IMR-90 (cell line): ENCODE data around the gene CIAO2A. TPM values are rescaled to one million over a fixed set of nuclear protein-coding genes. Genes with fewer than 3 reads are reported as not detected.

Source experiments
- ATAC-seq: fragments of 200-7000 bp; cut with Tn5 transposase; 2 replicates; pipeline ENCODE4 v1.9.1; 2020; ENCODE audit warnings: low read depth, mild to moderate bottlenecking, moderate library complexity
- BruUV-seq: library from RNA; stranded (reverse); fragments of 400-500 nt; replicated peaks from 2 replicates; lab custom pipeline; 2021; lab: Mats Ljungman, UMichigan
- CTCF ChIA-PET: fragments of 300-600 bp; formaldehyde crosslinking; extraction: SDS; loops from one replicate; lab custom pipeline; 2021; ENCODE audit warnings: antibody characterized with exemption; lab: Yijun Ruan, JAX
- POLR2A ChIA-PET: fragments of 300-600 bp; sonication (Branson Sonifier 250); formaldehyde crosslinking; loops from one replicate; lab custom pipeline; 2022; ENCODE audit warnings: antibody characterized with exemption; ENCODE audit not compliant: unreplicated experiment; lab: Charles Lee
- DNase-seq: peaks from one replicate; pipeline ENCODE4 v3.0.0; 2013
- H2AFZ ChIP-seq: replicated peaks from 2 replicates; pipeline ENCODE3; 2013; ENCODE audit warnings: low read length, mild to moderate bottlenecking; ENCODE audit not compliant: poor library complexity
- H2AK5ac ChIP-seq: 2 replicates; pipeline ENCODE4 v1.6.1; 2013; ENCODE audit warnings: low read depth, low read length, inconsistent platforms
- H2AK9ac ChIP-seq: replicated peaks from 2 replicates; pipeline ENCODE3; 2013; ENCODE audit warnings: mild to moderate bottlenecking, low read depth, low read length, moderate library complexity; ENCODE audit not compliant: poor library complexity
- H2BK120ac ChIP-seq: 2 replicates; pipeline ENCODE4 v1.6.1; 2013; ENCODE audit warnings: low read depth, low read length, inconsistent platforms
- H2BK15ac ChIP-seq: 3 replicates; pipeline ENCODE4 v1.6.1; 2013; ENCODE audit warnings: low read depth, low read length, inconsistent platforms
- H2BK20ac ChIP-seq: 2 replicates; pipeline ENCODE4 v1.6.1; 2013; ENCODE audit warnings: low read depth, mild to moderate bottlenecking, inconsistent platforms, low read length, moderate library complexity
- H2BK5ac ChIP-seq: 2 replicates; pipeline ENCODE4 v1.6.1; 2013; ENCODE audit warnings: mild to moderate bottlenecking, low read depth, low read length, inconsistent platforms; ENCODE audit not compliant: poor library complexity, severe bottlenecking
- H3K14ac ChIP-seq: replicated peaks from 2 replicates; pipeline ENCODE4 v1.6.1; 2013; ENCODE audit warnings: low read depth, low read length, inconsistent platforms
- H3K18ac ChIP-seq: 2 replicates; pipeline ENCODE4 v1.6.1; 2013; ENCODE audit warnings: low read depth, low read length, control low read depth
- H3K23ac ChIP-seq: 2 replicates; pipeline ENCODE4 v1.6.1; 2013; ENCODE audit warnings: low read depth, low read length, inconsistent platforms
- H3K27ac ChIP-seq: 2 replicates; pipeline ENCODE4 v1.5.1; 2013; ENCODE audit warnings: mild to moderate bottlenecking, control low read depth, low read length; ENCODE audit not compliant: insufficient read depth
- H3K27me3 ChIP-seq: 2 replicates; pipeline ENCODE4 v1.6.1; 2013; ENCODE audit warnings: low read length; ENCODE audit not compliant: control insufficient read depth, insufficient read depth
- H3K36me3 ChIP-seq: 2 replicates; pipeline ENCODE4 v1.6.1; 2013; ENCODE audit warnings: low read length, mixed read lengths; ENCODE audit not compliant: control insufficient read depth, insufficient read depth
- H3K4ac ChIP-seq: 2 replicates; pipeline ENCODE4 v1.6.1; 2013; ENCODE audit warnings: low read depth, low read length, inconsistent platforms
- H3K4me1 ChIP-seq: 2 replicates; pipeline ENCODE4 v1.6.1; 2013; ENCODE audit warnings: low read length, mixed read lengths; ENCODE audit not compliant: control insufficient read depth, insufficient read depth
- H3K4me2 ChIP-seq: 2 replicates; pipeline ENCODE4 v1.6.1; 2013; ENCODE audit warnings: low read depth, mild to moderate bottlenecking, control low read depth, low read length, moderate library complexity
- H3K4me3 ChIP-seq: 2 replicates; pipeline ENCODE4 v1.5.1; 2013; ENCODE audit warnings: low read depth, mild to moderate bottlenecking, control low read depth, low read length, moderate library complexity; ENCODE audit not compliant: insufficient read depth
- H3K56ac ChIP-seq: 2 replicates; pipeline ENCODE4 v1.6.1; 2013; ENCODE audit warnings: low read length, inconsistent platforms; ENCODE audit not compliant: insufficient read depth; ENCODE audit errors: extremely low read depth
- H3K79me1 ChIP-seq, 2 experiments: 2 replicates each; pipeline ENCODE4 v1.6.1; 2013; ENCODE audit warnings: low read length in 2 of 2, inconsistent platforms in 1 of 2, low read depth in 1 of 2
- H3K9ac ChIP-seq: 2 replicates; pipeline ENCODE4 v1.6.1; 2013; ENCODE audit warnings: low read depth, low read length, control low read depth
- H3K9me1 ChIP-seq: 2 replicates; pipeline ENCODE4 v1.6.1; 2013; ENCODE audit warnings: low read length, inconsistent platforms; ENCODE audit not compliant: insufficient read depth
- H3K9me3 ChIP-seq: 2 replicates; pipeline ENCODE4 v1.6.1; 2013; ENCODE audit warnings: low read length; ENCODE audit not compliant: control insufficient read depth, insufficient read depth
- H4K20me1 ChIP-seq: 2 replicates; pipeline ENCODE4 v1.6.1; 2013; ENCODE audit warnings: low read length, inconsistent platforms; ENCODE audit not compliant: insufficient read depth
- H4K5ac ChIP-seq: 2 replicates; pipeline ENCODE4 v1.6.1; 2013; ENCODE audit warnings: mild to moderate bottlenecking, low read depth, low read length, control low read depth
- H4K8ac ChIP-seq, 2 experiments: 2 replicates each; pipeline ENCODE4 v1.6.1; 2013; ENCODE audit warnings: low read depth in 2 of 2, low read length in 2 of 2, control low read depth in 1 of 2, inconsistent platforms in 1 of 2
- H4K91ac ChIP-seq: 2 replicates; pipeline ENCODE4 v1.6.1; 2013; ENCODE audit warnings: low read depth, low read length, inconsistent platforms; ENCODE audit not compliant: insufficient read depth
- CEBPB ChIP-seq: IDR thresholded peaks from 2 replicates; pipeline ENCODE4 v1.6.1; 2012; ENCODE audit warnings: low read depth, low read length, improper control_type of control experiment
- CHD1 ChIP-seq: IDR thresholded peaks from 2 replicates; pipeline ENCODE4 v1.6.1; 2012; ENCODE audit warnings: low read depth, low read length, improper control_type of control experiment
- ELK1 ChIP-seq: fragments of 150-350 bp; IDR thresholded peaks from 2 replicates; pipeline ENCODE4 v1.6.1; 2016; ENCODE audit warnings: low read depth, mild to moderate bottlenecking, low read length, moderate library complexity, borderline replicate concordance
- FOS ChIP-seq: fragments of 150-350 bp; IDR thresholded peaks from 2 replicates; pipeline ENCODE4 v1.6.1; 2016; ENCODE audit warnings: low read depth, low read length
- MAFK ChIP-seq: IDR thresholded peaks from 2 replicates; pipeline ENCODE4 v1.6.1; 2012; ENCODE audit warnings: low read depth, low read length, improper control_type of control experiment
- MXI1 ChIP-seq: IDR thresholded peaks from 2 replicates; pipeline ENCODE4 v1.6.1; 2012; ENCODE audit warnings: low read depth, mild to moderate bottlenecking, low read length, moderate library complexity, borderline replicate concordance
- NFE2L2 ChIP-seq: fragments of 150-350 bp; IDR thresholded peaks from 2 replicates; pipeline ENCODE4 v1.6.1; 2016; ENCODE audit warnings: low read depth, mild to moderate bottlenecking, low read length
- POLR2A ChIP-seq: IDR thresholded peaks from 2 replicates; pipeline ENCODE4 v1.6.1; 2012; ENCODE audit warnings: mild to moderate bottlenecking, low read depth, low read length
- RAD21 ChIP-seq: IDR thresholded peaks from 2 replicates; pipeline ENCODE4 v1.6.1; 2012; ENCODE audit warnings: low read length, improper control_type of control experiment
- RCOR1 ChIP-seq: IDR thresholded peaks from 2 replicates; pipeline ENCODE4 v1.6.1; 2012; ENCODE audit warnings: mild to moderate bottlenecking, low read length, improper control_type of control experiment; ENCODE audit not compliant: insufficient replicate concordance
- USF2 ChIP-seq: fragments of 150-350 bp; IDR thresholded peaks from 2 replicates; pipeline ENCODE4 v1.6.1; 2017; ENCODE audit warnings: mild to moderate bottlenecking, antibody characterized with exemption, low read length, low read depth
- WGBS, 2 experiments: methylation state at CpG; one replicate each; pipeline versions ENCODE4 v1.1.5 to v1.1.7; 2013; ENCODE audit warnings: missing lambda C conversion rate in 2 of 2; ENCODE audit not compliant: insufficient read length in 1 of 2; ENCODE audit errors: extremely low coverage in 2 of 2; 5-methylcytosine and 5-hydroxymethylcytosine counted together
- dilution Hi-C: fragments of 300-500 bp; cut with HindIII; formaldehyde crosslinking; loops from one replicate; pipeline ENCODE4 v1.14.3; 2018; ENCODE audit warnings: low sequenced_read_pairs; ENCODE audit not compliant: unreplicated experiment
- in situ Hi-C: fragments of 300-500 bp; cut with MboI; formaldehyde crosslinking; loops from 3 replicates; pipeline ENCODE4 v1.14.3; 2019; ENCODE audit warnings: low sequenced_read_pairs, inconsistent platforms, mixed read lengths
- intact Hi-C: fragments of 100-400 bp; cut with micrococcal nuclease; formaldehyde crosslinking; loops from 2 replicates; pipeline ENCODE4 v1.10.0; 2022
- polyA plus RNA-seq, 3 experiments: library from polyadenylated mRNA; depleted of rRNA; stranded (reverse); fragments of >200 nt; gene quantifications; 2 replicates each; pipeline ENCODE4 v1.2.3, GENCODE V29; 2012; ENCODE audit warnings: low replicate concordance in 1 of 3
- total RNA-seq: library from RNA; depleted of rRNA; stranded (reverse); fragments of >200 nt; gene quantifications from 2 replicates; pipeline ENCODE4 v1.2.3, GENCODE V29; 2012

CIAO2A gene
- total and polyA plus RNA-seq, 2 of the 4 experiments (the other 2 are of a cell fraction) = 36.7 to 38.3 TPM

GRCh38 chr15:64095795-64096667 is 2.4 kb upstream of the CIAO2A start, which contains the start of gene SNX1 (continued):
- no peak for TF ChIP-seq NFE2L2
- TF ChIP-seq MXI1 = peak; percentile 83; the same call in 1 of the 2 replicates
- TF ChIP-seq CEBPB = no peak

- Histone ChIP-seq H3K9me3 (no peaks in the 10 kb centered on the region), H2BK120ac (no peak overlapping the region), H2BK20ac (no peak overlapping the region), H4K8ac (peak overlapping the region; percentile 83 to 99), H3K79me1 (peaks cover 19 to 73% of the 10 kb centered on the region in 2 experiments; a peak in 3 of 4 replicates), H4K5ac (peak overlapping the region; percentile 98), H2AK5ac (no peak overlapping the region; the same call in none of the 2 replicates), H3K9ac (peak overlapping the region; percentile 71; the same call in 1 of the 2 replicates), H3K4me2 (peak overlapping the region; percentile 89), H3K27ac (peak overlapping the region; percentile 71), H2AK9ac (no peak overlapping the region), H3K4me1 (0 out of 2 replicates have a peak, but pooled peaks cover 1% of the 10 kb centered on the region), H3K14ac (peak overlapping the region; percentile 59; the same call in 1 of the 2 replicates), H3K23ac (no peak overlapping the region; the same call in 1 of the 2 replicates), H3K4me3 (peak overlapping the region; percentile 92), H2BK15ac (no peak overlapping the region), H4K20me1 (peaks cover 37% of the 10 kb centered on the region), H2BK5ac (peak overlapping the region; percentile 68), H2AFZ (peak overlapping the region; percentile 86), H3K56ac (no peak overlapping the region), H3K9me1 (peaks cover 7% of the 10 kb centered on the region; the same call in 1 of the 2 replicates), H4K91ac (peak overlapping the region; percentile 36; the same call in 1 of the 2 replicates), H3K27me3 (no peaks in the 10 kb centered on the region), H3K36me3 (no peaks in the 10 kb centered on the region), H3K18ac (no peak overlapping the region), H3K4ac (peak overlapping the region; percentile 51; the same call in 1 of the 2 replicates)
- DNase-seq (no peak), ATAC-seq (no peak)
- dilution Hi-C loops = no loop called here
- ChIA-PET CTCF (no interaction called here), POLR2A (no interaction called here)
- intact Hi-C loops = no loop called here
- 0% methylated on average over 1 of the region's 4 CpGs; no CpG with 5 or more reads in 1 of the 2 experiments for WGBS, 2 experiments
- in situ Hi-C loops = no loop called here
- BruUV-seq = no TSS peak
- TF ChIP-seq NFE2L2 (no peak), MAFK (no peak), CEBPB (no peak), FOS (no peak), USF2 (no peak), RCOR1 (no peak), ELK1 (no peak), RAD21 (no peak), POLR2A (no peak), CHD1 (no peak)
These were observed 1.8 kb upstream of the CIAO2A start for GRCh38 chr15:64095431-64095794.
